Mesenchymal stem cell (in vitro differentiated cells and primary cell): ENCODE data around the gene TAGLN3.
A peak's percentile ranks its signal among the peaks of the same experiment; 100 is the strongest.

Experiments used
- DNase-seq: peaks from one replicate; pipeline ENCODE4 v3.0.0-alpha.2; 2013
- H2AFZ ChIP-seq: one replicate; pipeline ENCODE4 v1.6.1; 2013; ENCODE audit warnings: low read depth, mild to moderate bottlenecking, control low read depth, inconsistent platforms, low read length, moderate library complexity
- H2AK5ac ChIP-seq: 2 replicates; pipeline ENCODE4 v1.6.1; 2013; ENCODE audit warnings: low read length, moderate library complexity, mild to moderate bottlenecking, inconsistent platforms; ENCODE audit not compliant: severe bottlenecking
- H2BK120ac ChIP-seq: one replicate; pipeline ENCODE4 v1.6.1; 2013; ENCODE audit warnings: low read depth, mild to moderate bottlenecking, inconsistent platforms, low read length, moderate library complexity
- H2BK12ac ChIP-seq, 2 experiments: one replicate each; pipeline ENCODE4 v1.6.1; 2013; ENCODE audit warnings: inconsistent platforms in 2 of 2, low read length in 2 of 2, mild to moderate bottlenecking in 2 of 2, moderate library complexity in 2 of 2, control low read depth in 1 of 2
- H2BK15ac ChIP-seq: one replicate; pipeline ENCODE4 v1.6.1; 2013; ENCODE audit warnings: mild to moderate bottlenecking, low read depth, inconsistent platforms; ENCODE audit not compliant: poor library complexity, severe bottlenecking
- H2BK5ac ChIP-seq: 2 replicates; pipeline ENCODE4 v1.6.1; 2013; ENCODE audit warnings: low read depth, mild to moderate bottlenecking, low read length, control low read depth, inconsistent platforms; ENCODE audit not compliant: poor library complexity, severe bottlenecking
- H3K14ac ChIP-seq, 2 experiments: one replicate each; pipeline ENCODE4 v1.6.1; 2013; ENCODE audit warnings: inconsistent platforms in 2 of 2, low read length in 2 of 2, control low read depth in 1 of 2, mild to moderate bottlenecking in 1 of 2, moderate library complexity in 1 of 2
- H3K18ac ChIP-seq, 2 experiments: one replicate each; pipeline ENCODE4 v1.6.1; 2013; ENCODE audit warnings: inconsistent platforms in 2 of 2, low read length in 2 of 2, control low read depth in 1 of 2, low read depth in 1 of 2, mild to moderate bottlenecking in 1 of 2
- H3K23ac ChIP-seq, 2 experiments: one replicate each; pipeline ENCODE4 v1.6.1; 2013; ENCODE audit warnings: inconsistent platforms in 2 of 2, low read length in 2 of 2, mild to moderate bottlenecking in 2 of 2, moderate library complexity in 2 of 2, control low read depth in 1 of 2
- H3K27ac ChIP-seq: 2 replicates; pipeline ENCODE4 v1.5.1; 2013; ENCODE audit warnings: mild to moderate bottlenecking, moderate library complexity, low read length, control low read depth, inconsistent platforms; ENCODE audit not compliant: poor library complexity, severe bottlenecking
- H3K27me3 ChIP-seq, 2 experiments: 2 replicates each; pipeline versions ENCODE4 v1.6.1 to v1.7.0; 2013; ENCODE audit warnings: low read length in 2 of 2, mild to moderate bottlenecking in 2 of 2, moderate library complexity in 2 of 2, control low read depth in 1 of 2, inconsistent platforms in 1 of 2; ENCODE audit not compliant: control insufficient read depth in 1 of 2, insufficient read depth in 1 of 2
- H3K36me3 ChIP-seq, 2 experiments: 2 replicates each; pipeline versions ENCODE4 v1.6.1 to v1.7.0; 2013; ENCODE audit warnings: low read length in 2 of 2, control low read depth in 1 of 2, inconsistent platforms in 1 of 2, low read depth in 1 of 2, mild to moderate bottlenecking in 1 of 2; ENCODE audit not compliant: insufficient read depth in 2 of 2, control insufficient read depth in 1 of 2
- H3K4ac ChIP-seq, 2 experiments: one replicate each; pipeline ENCODE4 v1.6.1; 2013; ENCODE audit warnings: inconsistent platforms in 2 of 2, low read length in 2 of 2, mild to moderate bottlenecking in 2 of 2, moderate library complexity in 2 of 2, control low read depth in 1 of 2, low read depth in 1 of 2
- H3K4me1 ChIP-seq: 2 replicates; pipeline ENCODE4 v1.6.1; 2013; ENCODE audit warnings: low read depth, low read length, control low read depth; ENCODE audit not compliant: control insufficient read depth, insufficient read depth
- H3K4me2 ChIP-seq: 2 replicates; pipeline ENCODE4 v1.6.1; 2013; ENCODE audit warnings: low read length, mild to moderate bottlenecking, inconsistent platforms; ENCODE audit not compliant: poor library complexity, severe bottlenecking
- H3K4me3 ChIP-seq, 2 experiments: 2 replicates each; pipeline versions ENCODE4 v1.5.1 to v1.7.0; 2013; ENCODE audit warnings: low read length in 2 of 2, mild to moderate bottlenecking in 2 of 2, control low read depth in 1 of 2, low read depth in 1 of 2; ENCODE audit not compliant: insufficient read depth in 1 of 2
- H3K79me1 ChIP-seq: replicated peaks from 2 replicates; pipeline ENCODE4 v1.6.1; 2013; ENCODE audit warnings: mild to moderate bottlenecking, control low read depth, low read length, inconsistent platforms; ENCODE audit not compliant: poor library complexity, severe bottlenecking
- H3K9ac ChIP-seq: 2 replicates; pipeline ENCODE4 v1.7.0; 2013; ENCODE audit warnings: mild to moderate bottlenecking, low read length, moderate library complexity
- H3K9me3 ChIP-seq: 2 replicates; pipeline ENCODE4 v1.7.0; 2013; ENCODE audit warnings: mild to moderate bottlenecking, low read length; ENCODE audit not compliant: control insufficient read depth
- H4K8ac ChIP-seq: one replicate; pipeline ENCODE4 v1.6.1; 2013; ENCODE audit warnings: inconsistent platforms, mild to moderate bottlenecking, low read length, moderate library complexity
- H4K91ac ChIP-seq: one replicate; pipeline ENCODE4 v1.6.1; 2013; ENCODE audit warnings: mild to moderate bottlenecking, low read length, inconsistent platforms
- WGBS: methylation state at CpG from one replicate; pipeline ENCODE4 v1.1.7; 2013; ENCODE audit warnings: mixed read lengths; 5-methylcytosine and 5-hydroxymethylcytosine counted together

TAGLN3 gene

DNA sequence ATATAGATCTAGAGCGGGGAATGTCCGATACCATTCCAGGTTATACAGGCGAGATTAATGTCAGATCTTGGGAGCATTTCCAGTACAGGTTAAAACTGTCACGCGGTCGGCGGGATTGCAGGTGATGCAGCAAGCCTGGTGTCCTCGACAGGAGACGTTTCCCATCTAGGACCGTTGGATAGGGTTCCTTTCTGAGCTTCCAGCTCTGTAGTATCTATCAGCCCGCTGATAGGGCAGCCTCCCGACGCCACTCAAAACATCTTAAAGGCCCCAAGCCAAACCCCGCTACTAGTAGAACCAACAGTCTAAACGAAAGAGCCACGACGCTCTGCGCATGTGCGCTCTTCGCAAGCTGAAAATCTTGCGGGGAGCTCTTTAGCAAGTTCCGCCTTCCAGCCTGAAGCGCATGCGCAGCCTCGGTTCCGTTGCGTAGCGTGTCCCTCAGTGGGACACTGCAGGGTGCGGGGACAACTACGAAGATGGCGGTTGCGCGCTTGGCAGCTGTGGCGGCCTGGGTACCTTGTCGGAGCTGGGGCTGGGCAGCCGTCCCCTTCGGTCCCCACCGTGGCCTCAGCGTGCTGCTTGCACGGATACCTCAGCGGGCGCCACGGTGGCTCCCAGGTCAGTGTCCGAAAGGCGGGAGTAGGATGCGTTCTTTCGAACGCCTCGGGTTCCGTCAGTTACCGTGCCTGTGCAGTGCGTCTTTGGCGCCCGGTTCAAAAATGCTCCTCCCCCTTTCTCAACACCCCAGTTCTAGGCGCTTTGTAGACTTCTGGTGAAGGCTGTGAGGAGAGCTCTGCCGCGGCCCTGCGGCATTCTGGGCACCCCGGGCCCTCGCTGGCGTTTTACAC is 19.9 kb upstream of the TAGLN3 start, which contains the start of gene ABHD10:
Gene ABHD10 (plus strand): TSS at position 444 of the 851 bp plus-strand sequence. CDS start 36 bp downstream, at position 480.
- Histone ChIP-seq H4K91ac (peak within 1 kb of the TSS; percentile 71), H3K4me1 (peaks cover 6% of the 10 kb centered on the region), H3K27me3 (no peaks in the 10 kb centered on the region), H3K14ac (peak within 1 kb of the TSS in 1 of 2 experiments; percentile 98), H3K9ac (peak within 1 kb of the TSS; percentile 94), H4K8ac (peak within 1 kb of the TSS; percentile 87), H2BK5ac (peak within 1 kb of the TSS; percentile 8), H3K23ac (peak within 1 kb of the TSS in 1 of 2 experiments; percentile 39), H3K4ac (peak within 1 kb of the TSS; percentile 29 to 76), H3K36me3 (peaks cover 0 to 24% of the 10 kb centered on the region in 2 experiments), H2BK15ac (peak within 1 kb of the TSS; percentile 29), H3K79me1 (peaks cover 5% of the 10 kb centered on the region), H2BK120ac (peak within 1 kb of the TSS; percentile 39), H3K4me2 (peak within 1 kb of the TSS; percentile 46), H2BK12ac (peak within 1 kb of the TSS in 1 of 2 experiments; percentile 67), H2AFZ (peak within 1 kb of the TSS; percentile 95), H2AK5ac (no peak within 1 kb of the TSS), H3K27ac (peak within 1 kb of the TSS; percentile 55), H3K4me3 (peak within 1 kb of the TSS; percentile 94), H3K18ac (peak within 1 kb of the TSS; percentile 56 to 92), H3K9me3 (no peaks in the 10 kb centered on the region)
- 3% methylated on average over 55 of the region's 61 CpGs for WGBS
- DNase-seq = peak; percentile 97

DNA sequence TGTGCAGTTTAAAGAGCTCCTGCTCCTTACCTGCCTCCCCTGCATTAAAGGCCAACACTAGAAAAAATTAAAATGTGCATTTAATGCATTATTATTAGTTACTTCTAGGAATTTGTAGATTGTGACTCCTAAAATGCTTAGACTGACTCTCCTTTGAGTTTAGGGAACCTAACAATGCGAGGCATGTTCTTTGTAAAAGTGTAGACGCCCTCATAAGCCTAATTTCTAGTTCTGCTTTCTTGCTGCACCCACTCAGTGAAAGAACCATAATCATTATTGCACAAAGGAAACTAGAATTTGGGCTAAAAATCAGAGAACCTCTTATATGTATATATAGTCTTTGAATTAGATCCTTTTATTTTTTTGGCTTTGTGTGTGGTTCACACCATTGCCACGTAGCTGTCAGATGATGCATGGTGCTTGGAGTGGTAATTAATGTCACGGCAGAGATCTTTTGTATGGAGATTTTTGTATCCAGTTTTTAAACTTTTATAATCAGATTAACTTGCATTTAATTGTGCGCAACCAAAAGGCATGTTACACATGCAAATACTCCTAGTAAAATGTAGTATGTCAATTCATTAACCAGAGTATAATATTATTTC is 19.2 kb upstream of the TAGLN3 start:
- WGBS = 10% methylated on average over 2 of the region's 5 CpGs
- Histone ChIP-seq H2BK5ac (no peak overlapping the region), H2BK12ac (no peak overlapping the region), H2BK15ac (no peak overlapping the region), H3K4ac (peak overlapping the region in 1 of 2 experiments; percentile 76), H3K27me3 (no peaks in the 10 kb centered on the region), H2BK120ac (no peak overlapping the region), H3K9me3 (no peaks in the 10 kb centered on the region), H3K79me1 (peaks cover 7% of the 10 kb centered on the region), H2AK5ac (no peak overlapping the region), H3K23ac (no peak overlapping the region), H3K4me1 (peaks cover 6% of the 10 kb centered on the region), H3K14ac (no peak overlapping the region), H3K4me2 (peak overlapping the region; percentile 46), H3K4me3 (peak overlapping the region; percentile 94), H3K18ac (peak overlapping the region in 1 of 2 experiments; percentile 92), H4K91ac (no peak overlapping the region), H3K36me3 (peaks cover 0 to 21% of the 10 kb centered on the region in 2 experiments), H2AFZ (peak overlapping the region; percentile 95), H4K8ac (no peak overlapping the region), H3K9ac (peak overlapping the region; percentile 94), H3K27ac (no peak overlapping the region)
- no peak for DNase-seq

DNA sequence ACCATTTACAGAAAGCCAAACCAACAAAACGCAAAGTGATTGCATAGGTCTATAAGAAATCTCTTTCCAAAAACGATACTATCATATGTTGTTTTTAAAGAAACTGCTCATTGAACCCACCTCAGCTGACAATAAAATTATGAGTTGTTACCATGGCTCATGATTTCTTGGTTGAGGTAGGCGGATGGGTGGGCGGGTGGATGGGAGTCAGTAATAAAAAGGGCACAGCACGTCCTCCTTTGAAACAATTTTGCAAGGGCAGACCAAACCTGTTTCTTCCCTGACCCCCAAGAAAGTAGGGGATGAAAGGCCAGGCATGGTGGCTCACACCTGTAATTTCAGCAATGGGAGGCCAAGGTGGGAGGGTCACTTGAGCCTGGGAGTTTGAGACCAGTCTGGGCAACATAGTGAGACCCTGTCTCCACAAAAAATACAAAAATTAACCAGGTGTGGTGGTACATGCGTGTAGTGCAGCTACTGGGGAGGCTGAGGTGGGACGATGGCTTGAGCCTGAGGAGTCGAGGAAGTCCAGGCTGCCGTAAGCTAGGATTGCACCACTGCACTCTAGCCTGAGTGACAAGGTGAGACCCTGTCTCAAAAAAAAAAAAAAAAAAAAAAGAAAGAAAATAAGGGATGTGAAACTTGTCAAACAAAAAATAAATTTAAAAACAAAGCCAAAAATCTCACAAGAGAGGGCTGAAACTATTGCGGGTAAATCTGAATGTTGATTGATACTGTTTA is 17.8 kb upstream of the TAGLN3 start:
- Histone ChIP-seq H3K4me2 (peak overlapping the region; percentile 17), H2AK5ac (peak overlapping the region; percentile 84), H3K27ac (no peak overlapping the region), H3K27me3 (no peaks in the 10 kb centered on the region), H3K36me3 (peaks cover 0 to 8% of the 10 kb centered on the region in 2 experiments), H2BK5ac (no peak overlapping the region), H2BK120ac (no peak overlapping the region), H3K18ac (no peak overlapping the region), H3K23ac (peak overlapping the region in 1 of 2 experiments; percentile 80), H4K8ac (no peak overlapping the region), H3K4ac (no peak overlapping the region), H3K4me3 (peak overlapping the region in 1 of 2 experiments; percentile 94), H4K91ac (no peak overlapping the region), H3K79me1 (peaks cover 8% of the 10 kb centered on the region), H3K4me1 (peaks cover 6% of the 10 kb centered on the region), H2AFZ (no peak overlapping the region), H2BK15ac (no peak overlapping the region), H2BK12ac (no peak overlapping the region), H3K9ac (peak overlapping the region; percentile 28), H3K9me3 (no peaks in the 10 kb centered on the region), H3K14ac (peak overlapping the region in 1 of 2 experiments; percentile 89)
- WGBS = 95% methylated on average over 6 of the region's 10 CpGs
- no peak for DNase-seq
